HG02981 (cell line): Measurements from ENCODE around the gene CDK17.
"Not testable (repeated sequence)": the region's sequence is repeated elsewhere in the genome, so short reads cannot be mapped to it uniquely, and the experiment has no call there.

Experiments
- ATAC-seq: cut with Tn5 transposase; IDR thresholded peaks from one replicate; pipeline ENCODE4 v1.9.1; 2021; ENCODE audit warnings: mild to moderate bottlenecking, moderate library complexity; ENCODE audit not compliant: unreplicated experiment

Gene CDK17

GRCh38 chr12:96399919-96400630, at the start of gene CDK17:
CDK17 (minus strand) TSS chr12:96400439; CDS start chr12:96334836, 65,603 bp downstream.
- peak; percentile 49 for ATAC-seq

GRCh38 chr12:96448300-96448699, 48.1 kb upstream of the CDK17 start:
- ATAC-seq, result no peak

GRCh38 chr12:96447256-96447655, 47.0 kb upstream of the CDK17 start:
- ATAC-seq, result no peak

- ATAC-seq, result peak; percentile 99
Measured at GRCh38 chr12:96445691-96446583, 45.7 kb upstream of the CDK17 start.

- no peak for ATAC-seq
Measured at GRCh38 chr12:96444399-96444798, 44.2 kb upstream of the CDK17 start.

GRCh38 chr12:96442906-96443305, 42.7 kb upstream of the CDK17 start:
- ATAC-seq, result no peak

GRCh38 chr12:96441816-96442215, 41.6 kb upstream of the CDK17 start:
- ATAC-seq, result no peak

GRCh38 chr12:96438330-96438729, 38.1 kb upstream of the CDK17 start:
- no peak for ATAC-seq

GRCh38 chr12:96437171-96437445, 36.9 kb upstream of the CDK17 start:
- no peak for ATAC-seq

- no peak for ATAC-seq
Measured at GRCh38 chr12:96436366-96437170, 36.3 kb upstream of the CDK17 start.

GRCh38 chr12:96434107-96434506, 33.9 kb upstream of the CDK17 start:
- ATAC-seq, result peak; percentile 73

- not testable (repeated sequence) for ATAC-seq
Measured at GRCh38 chr12:96432496-96433321, 32.5 kb upstream of the CDK17 start.

GRCh38 chr12:96431067-96431466, 30.8 kb upstream of the CDK17 start:
- no peak for ATAC-seq

- ATAC-seq, result no peak
Measured at GRCh38 chr12:96427269-96427729, 27.1 kb upstream of the CDK17 start.

GRCh38 chr12:96425951-96426350, 25.7 kb upstream of the CDK17 start:
- no peak for ATAC-seq

- peak; percentile 88 for ATAC-seq
Measured at GRCh38 chr12:96425321-96425720, 25.1 kb upstream of the CDK17 start.

GRCh38 chr12:96424601-96425000, 24.4 kb upstream of the CDK17 start:
- ATAC-seq, result no peak

GRCh38 chr12:96422192-96422591, 22.0 kb upstream of the CDK17 start:
- ATAC-seq, result no peak

- no peak for ATAC-seq
Measured at GRCh38 chr12:96421014-96421413, 20.8 kb upstream of the CDK17 start.

GRCh38 chr12:96420277-96420835, 20.1 kb upstream of the CDK17 start:
- no peak for ATAC-seq
